ENCODE results near the gene CEP164.

CEP164 gene

GRCh38 chr11:117287668-117288067 lies 40.0 kb upstream of the CEP164 start:
- H4K20me1 ChIP-seq (ENCODE audit: insufficient read depth, low read length), result no peaks in the 10 kb centered on the region
- H3K79me2 ChIP-seq (ENCODE audit: low read length), result no peaks in the 10 kb centered on the region
- no peak for TF ChIP-seq EZH2phosphoT487 (IDR thresholded peaks at IDR 0.05; ENCODE audit: low read depth)
- TF ChIP-seq, protein P1, sequence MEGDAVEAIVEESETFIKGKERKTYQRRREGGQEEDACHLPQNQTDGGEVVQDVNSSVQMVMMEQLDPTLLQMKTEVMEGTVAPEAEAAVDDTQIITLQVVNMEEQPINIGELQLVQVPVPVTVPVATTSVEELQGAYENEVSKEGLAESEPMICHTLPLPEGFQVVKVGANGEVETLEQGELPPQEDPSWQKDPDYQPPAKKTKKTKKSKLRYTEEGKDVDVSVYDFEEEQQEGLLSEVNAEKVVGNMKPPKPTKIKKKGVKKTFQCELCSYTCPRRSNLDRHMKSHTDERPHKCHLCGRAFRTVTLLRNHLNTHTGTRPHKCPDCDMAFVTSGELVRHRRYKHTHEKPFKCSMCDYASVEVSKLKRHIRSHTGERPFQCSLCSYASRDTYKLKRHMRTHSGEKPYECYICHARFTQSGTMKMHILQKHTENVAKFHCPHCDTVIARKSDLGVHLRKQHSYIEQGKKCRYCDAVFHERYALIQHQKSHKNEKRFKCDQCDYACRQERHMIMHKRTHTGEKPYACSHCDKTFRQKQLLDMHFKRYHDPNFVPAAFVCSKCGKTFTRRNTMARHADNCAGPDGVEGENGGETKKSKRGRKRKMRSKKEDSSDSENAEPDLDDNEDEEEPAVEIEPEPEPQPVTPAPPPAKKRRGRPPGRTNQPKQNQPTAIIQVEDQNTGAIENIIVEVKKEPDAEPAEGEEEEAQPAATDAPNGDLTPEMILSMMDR (IDR thresholded peaks at IDR 0.05; ENCODE audit: low read depth, low read length), result no peak
- no peak overlapping the region for H3K27ac ChIP-seq (ENCODE audit: low read length)
- no peaks in the 10 kb centered on the region for H3K9me3 ChIP-seq (ENCODE audit: insufficient read depth, low read length)
- no peak overlapping the region for H3K9ac ChIP-seq (ENCODE audit: low read length)
- H2AFZ ChIP-seq (ENCODE audit: low read depth, low read length), result no peak overlapping the region
- peaks cover 7% of the 10 kb centered on the region for H3K36me3 ChIP-seq (replicated peaks; ENCODE audit: low read depth, low read length)
- no peaks in the 10 kb centered on the region for H3K27me3 ChIP-seq (ENCODE audit: low read depth, low read length)
- H3K4me2 ChIP-seq (ENCODE audit: low read length), result no peak overlapping the region
- no peaks in the 10 kb centered on the region for H3K4me1 ChIP-seq (ENCODE audit: low read length)
- no peak overlapping the region for H3K4me3 ChIP-seq (ENCODE audit: low read length)

- Histone ChIP-seq H3K36me3 (replicated peaks; ENCODE audit: low read depth, low read length) (peaks cover 2% of the 10 kb centered on the region), H3K4me2 (ENCODE audit: low read length) (no peak overlapping the region)
- TF ChIP-seq EZH2phosphoT487 (IDR thresholded peaks at IDR 0.05; ENCODE audit: low read depth), result no peak
- TF ChIP-seq, protein P1 (IDR thresholded peaks at IDR 0.05; ENCODE audit: low read depth, low read length), result no peak
Measured at GRCh38 chr11:117289795-117290194, 37.9 kb upstream of the CEP164 start.

DNA sequence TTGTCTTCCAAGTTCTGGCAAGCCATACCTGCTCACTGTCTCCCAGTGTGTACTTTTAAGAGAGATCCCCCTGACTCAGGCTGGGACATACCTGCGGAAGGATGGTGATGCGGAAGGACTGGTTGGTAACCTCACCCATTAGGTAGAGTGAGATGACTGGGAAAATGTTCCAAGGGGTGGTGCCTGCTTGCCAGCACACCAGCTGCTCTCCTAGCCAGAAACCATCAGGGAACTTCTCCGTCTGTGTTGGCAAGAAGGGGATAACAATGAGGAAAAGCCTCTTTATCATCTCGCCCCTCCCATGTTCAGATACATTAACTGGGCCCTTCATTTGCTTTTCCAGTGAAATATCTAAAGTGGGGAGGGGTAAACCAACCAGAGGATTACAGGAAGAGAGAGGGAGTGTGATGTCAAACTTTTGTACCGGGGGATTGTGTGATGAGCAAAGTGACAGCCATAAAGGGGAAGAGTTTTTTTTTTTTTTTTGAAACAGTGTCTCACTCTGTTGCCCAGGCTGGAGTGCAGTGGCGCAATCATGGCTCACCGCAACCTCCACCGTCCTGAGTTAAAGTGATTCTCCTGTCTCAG lies 36.8 kb upstream of the CEP164 start, which contains the start of gene BACE1-AS:
Gene BACE1-AS, plus strand, starts transcription at position 538 of the 588 bp plus-strand sequence.
- H3K4me2 ChIP-seq (ENCODE audit: low read length), result no peak within 1 kb of the TSS
- H3K36me3 ChIP-seq (replicated peaks; ENCODE audit: low read depth, low read length), result peaks cover 2% of the 10 kb centered on the region
- no peaks in the 10 kb centered on the region for H3K4me1 ChIP-seq (ENCODE audit: low read length)
- H3K27me3 ChIP-seq (ENCODE audit: low read depth, low read length), result no peaks in the 10 kb centered on the region
- TF ChIP-seq, protein P1 (IDR thresholded peaks at IDR 0.05; ENCODE audit: low read depth, low read length), result no peak
- no peak for TF ChIP-seq EZH2phosphoT487 (IDR thresholded peaks at IDR 0.05; ENCODE audit: low read depth)
- H3K9ac ChIP-seq (ENCODE audit: low read length), result no peak within 1 kb of the TSS
- no peak within 1 kb of the TSS for H2AFZ ChIP-seq (ENCODE audit: low read depth, low read length)
- no peaks in the 10 kb centered on the region for H3K79me2 ChIP-seq (ENCODE audit: low read length)
- no peak within 1 kb of the TSS for H3K4me3 ChIP-seq (ENCODE audit: low read length)
- H4K20me1 ChIP-seq (ENCODE audit: insufficient read depth, low read length), result no peaks in the 10 kb centered on the region
- H3K27ac ChIP-seq (ENCODE audit: low read length), result no peak within 1 kb of the TSS
- no peaks in the 10 kb centered on the region for H3K9me3 ChIP-seq (ENCODE audit: insufficient read depth, low read length)

More at GRCh38 chr11:117289795-117290194, 37.9 kb upstream of the CEP164 start:
- Histone ChIP-seq H3K4me1 (ENCODE audit: low read length) (no peaks in the 10 kb centered on the region), H3K4me3 (ENCODE audit: low read length) (no peak overlapping the region), H3K9ac (ENCODE audit: low read length) (no peak overlapping the region), H3K9me3 (ENCODE audit: insufficient read depth, low read length) (no peaks in the 10 kb centered on the region), H4K20me1 (ENCODE audit: insufficient read depth, low read length) (no peaks in the 10 kb centered on the region), H3K79me2 (ENCODE audit: low read length) (no peaks in the 10 kb centered on the region), H2AFZ (ENCODE audit: low read depth, low read length) (no peak overlapping the region), H3K27ac (ENCODE audit: low read length) (no peak overlapping the region), H3K27me3 (ENCODE audit: low read depth, low read length) (no peaks in the 10 kb centered on the region)

DNA sequence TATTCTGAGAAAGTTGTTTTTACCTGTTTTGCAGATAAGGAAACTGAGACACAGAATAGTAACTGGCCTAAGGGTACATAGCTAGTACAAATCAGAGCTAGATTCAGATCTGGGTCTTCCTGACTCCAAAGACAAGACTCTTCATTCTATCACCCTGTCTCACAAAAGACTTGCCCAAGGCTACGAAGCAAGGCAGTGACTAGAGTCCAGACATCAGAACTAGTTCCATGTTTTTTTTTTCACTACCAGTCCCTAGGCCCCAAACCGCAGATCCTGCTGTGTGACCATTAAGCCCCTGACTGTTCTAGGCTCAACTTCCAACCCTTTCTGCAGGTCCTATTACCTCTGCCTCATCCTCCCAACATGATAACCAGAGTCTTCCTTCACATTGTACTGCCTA lies 35.0 kb upstream of the CEP164 start:
- Histone ChIP-seq H3K4me1 (ENCODE audit: low read length) (peaks cover 7% of the 10 kb centered on the region; the same call in 1 of the 2 replicates), H4K20me1 (ENCODE audit: insufficient read depth, low read length) (no peaks in the 10 kb centered on the region), H3K9ac (ENCODE audit: low read length) (no peak overlapping the region), H3K36me3 (replicated peaks; ENCODE audit: low read depth, low read length) (peaks cover 2% of the 10 kb centered on the region), H3K27me3 (ENCODE audit: low read depth, low read length) (no peaks in the 10 kb centered on the region), H3K79me2 (ENCODE audit: low read length) (no peaks in the 10 kb centered on the region), H2AFZ (ENCODE audit: low read depth, low read length) (no peak overlapping the region), H3K9me3 (ENCODE audit: insufficient read depth, low read length) (no peaks in the 10 kb centered on the region), H3K4me3 (ENCODE audit: low read length) (no peak overlapping the region), H3K27ac (ENCODE audit: low read length) (no peak overlapping the region), H3K4me2 (ENCODE audit: low read length) (no peak overlapping the region)
- TF ChIP-seq, protein P1 (IDR thresholded peaks at IDR 0.05; ENCODE audit: low read depth, low read length), result no peak

Measured in OCI-LY3 (cell line).